ENCODE results near the gene CCDC158. TPM values are rescaled to one million over a fixed set of nuclear protein-coding genes. Genes with fewer than 3 reads are reported as not detected.

Gene CCDC158
- total RNA-seq, 1 experiment from 2014 or later, result not detected

DNA sequence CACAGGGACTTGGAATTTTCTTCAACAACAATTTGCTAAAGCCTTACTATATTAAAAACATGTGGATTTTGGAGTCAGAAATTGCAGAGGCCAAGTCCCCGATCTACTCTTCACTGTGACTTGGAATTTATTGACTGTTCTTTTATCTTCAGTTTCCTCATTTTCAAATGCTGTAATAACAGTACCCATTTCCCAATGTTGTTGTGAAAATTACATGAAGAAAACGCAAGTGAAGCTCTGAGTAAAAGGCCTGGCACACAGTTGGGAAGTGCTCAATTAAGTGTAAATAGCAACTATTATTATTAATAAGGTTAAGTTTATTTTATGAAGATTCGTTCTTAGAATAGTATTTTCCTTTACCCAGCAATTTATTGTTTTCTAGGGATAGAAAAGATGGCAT, 98.7 kb downstream of the CCDC158 start:
- DNase-seq, result no peak
- Histone ChIP-seq H3K36me3 (replicated peaks; ENCODE audit: control insufficient read depth, insufficient read depth, low read length) (no peaks in the 10 kb centered on the region), H3K4me3 (ENCODE audit: insufficient read depth, low read depth, low read length) (no peak overlapping the region), H3K27me3 (ENCODE audit: control insufficient read depth, insufficient read depth, low read length) (no peaks in the 10 kb centered on the region)

DNA sequence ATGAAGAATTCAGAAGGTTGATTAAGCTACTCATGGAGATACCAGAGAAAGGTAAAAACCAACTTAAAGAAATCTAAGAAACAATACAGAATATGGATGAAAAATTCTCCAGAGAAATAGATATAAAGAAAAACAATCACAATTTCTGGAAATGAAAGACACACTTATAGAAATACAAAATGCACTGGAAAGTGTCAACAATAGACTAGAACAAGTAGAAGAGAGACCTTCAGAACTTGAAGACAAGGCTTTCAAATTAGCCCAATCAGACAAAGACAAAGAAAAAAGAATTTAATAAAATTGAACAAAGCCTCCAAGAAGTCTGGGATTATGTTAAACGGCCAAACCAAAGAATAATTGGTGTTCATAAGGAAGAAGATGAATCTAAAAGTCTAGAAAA, 104.8 kb downstream of the CCDC158 start:
- no peak for DNase-seq
- no peak overlapping the region for H3K4me3 ChIP-seq (ENCODE audit: insufficient read depth, low read depth, low read length)
- H3K36me3 ChIP-seq (replicated peaks; ENCODE audit: control insufficient read depth, insufficient read depth, low read length), result no peaks in the 10 kb centered on the region
- H3K27me3 ChIP-seq (ENCODE audit: control insufficient read depth, insufficient read depth, low read length), result no peaks in the 10 kb centered on the region

DNA sequence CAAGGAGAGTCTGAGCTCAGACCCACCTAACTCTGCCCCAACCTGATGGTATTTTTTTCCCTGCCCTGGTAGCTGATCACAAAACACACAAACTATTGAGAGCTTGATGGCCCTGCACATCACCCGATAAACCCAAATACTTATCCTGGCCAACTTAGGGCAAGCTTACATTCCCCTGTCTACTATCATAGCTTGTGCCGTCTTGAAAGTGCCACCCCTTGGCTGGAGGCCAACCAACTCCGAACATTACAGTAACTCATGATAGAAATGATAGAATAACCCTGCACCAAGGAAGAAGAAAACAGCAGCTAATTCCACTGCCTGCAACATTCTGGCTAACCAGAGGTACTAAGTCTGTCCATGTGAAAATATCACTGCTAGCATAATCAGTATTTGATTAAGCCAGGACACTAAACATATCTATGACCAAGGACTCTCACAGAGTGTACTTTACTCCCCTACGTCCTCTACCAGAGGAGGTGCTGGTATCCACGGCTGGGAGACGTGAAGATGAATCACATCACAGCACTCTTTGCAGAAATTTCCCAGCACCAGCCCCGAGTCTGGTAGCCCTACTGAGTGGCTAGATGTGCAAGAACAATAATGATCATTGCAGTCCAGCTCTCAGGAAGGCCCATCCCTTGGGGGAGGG, 105.5 kb downstream of the CCDC158 start:
- H3K4me3 ChIP-seq (ENCODE audit: insufficient read depth, low read depth, low read length), result no peak overlapping the region
- H3K27me3 ChIP-seq (ENCODE audit: control insufficient read depth, insufficient read depth, low read length), result no peaks in the 10 kb centered on the region
- DNase-seq, result no peak
- no peaks in the 10 kb centered on the region for H3K36me3 ChIP-seq (replicated peaks; ENCODE audit: control insufficient read depth, insufficient read depth, low read length)

DNA sequence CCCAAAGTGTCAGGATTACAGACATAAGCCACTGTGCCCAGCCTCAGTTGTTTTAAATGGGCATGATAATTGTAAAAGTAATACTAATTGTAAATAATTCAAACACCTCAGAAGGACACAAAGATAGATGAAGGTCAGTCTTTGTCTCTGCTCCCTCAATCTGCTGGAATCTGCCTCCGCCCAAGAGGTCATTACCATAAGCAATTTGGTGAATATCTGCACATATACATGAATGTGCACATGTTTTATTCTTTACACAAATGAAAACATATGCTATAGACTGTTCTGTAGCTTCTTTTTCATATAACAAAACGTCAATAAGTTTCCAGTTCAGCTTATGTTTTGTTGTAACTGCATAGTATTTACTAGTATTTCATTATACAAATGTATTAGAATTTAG, 107.4 kb downstream of the CCDC158 start:
- Histone ChIP-seq H3K4me3 (ENCODE audit: insufficient read depth, low read depth, low read length) (no peak overlapping the region), H3K27me3 (ENCODE audit: control insufficient read depth, insufficient read depth, low read length) (no peaks in the 10 kb centered on the region), H3K36me3 (replicated peaks; ENCODE audit: control insufficient read depth, insufficient read depth, low read length) (peaks cover 2% of the 10 kb centered on the region; the same call in 1 of the 2 replicates)
- no peak for DNase-seq

DNA sequence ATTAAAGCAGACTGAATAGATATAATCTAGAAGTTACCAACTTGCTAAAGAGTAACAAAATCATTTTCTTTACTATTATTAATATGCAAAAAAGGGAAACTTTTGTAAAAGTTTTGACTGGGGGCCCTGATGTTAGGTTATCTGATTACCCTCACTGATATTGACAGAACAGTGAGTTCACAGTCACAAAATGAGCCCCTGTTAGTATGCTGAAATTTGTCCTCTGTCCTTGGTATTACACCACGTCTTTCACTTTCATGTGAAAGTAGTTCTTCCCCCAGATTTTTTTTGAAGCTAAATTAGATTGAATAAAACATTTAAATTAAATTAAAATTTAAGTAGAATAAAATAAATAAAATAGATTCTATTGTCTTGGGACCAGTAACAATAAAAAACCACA, 108.5 kb downstream of the CCDC158 start:
- DNase-seq, result no peak
- Histone ChIP-seq H3K36me3 (replicated peaks; ENCODE audit: control insufficient read depth, insufficient read depth, low read length) (peaks cover 2% of the 10 kb centered on the region; the same call in 1 of the 2 replicates), H3K4me3 (ENCODE audit: insufficient read depth, low read depth, low read length) (no peak overlapping the region), H3K27me3 (ENCODE audit: control insufficient read depth, insufficient read depth, low read length) (peaks cover 3% of the 10 kb centered on the region; the same call in 1 of the 2 replicates)

DNA sequence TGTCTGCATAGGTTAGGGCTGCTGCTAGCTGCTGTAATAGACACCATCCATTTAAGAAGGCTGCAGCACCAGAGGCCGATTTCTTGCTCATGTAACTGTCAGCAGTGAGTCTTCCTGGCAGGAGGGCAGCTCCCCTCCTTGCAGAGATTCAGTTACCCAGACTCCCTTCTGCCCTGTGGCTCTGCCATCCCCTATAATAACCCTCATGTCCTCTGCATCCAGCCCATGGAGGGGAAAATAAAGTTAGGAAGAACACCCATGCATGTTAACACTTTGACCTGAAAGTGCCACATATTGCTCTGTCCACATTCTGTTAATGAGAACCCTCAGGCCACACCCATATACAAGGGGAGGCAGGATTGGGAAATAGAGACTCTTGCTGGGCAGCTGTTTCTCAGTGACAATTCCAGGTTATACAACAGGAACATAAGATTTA, 109.0 kb downstream of the CCDC158 start:
- Histone ChIP-seq H3K4me3 (ENCODE audit: insufficient read depth, low read depth, low read length) (no peak overlapping the region), H3K36me3 (replicated peaks; ENCODE audit: control insufficient read depth, insufficient read depth, low read length) (peaks cover 2% of the 10 kb centered on the region; the same call in 1 of the 2 replicates), H3K27me3 (ENCODE audit: control insufficient read depth, insufficient read depth, low read length) (peaks cover 8% of the 10 kb centered on the region; the same call in 1 of the 2 replicates)
- no peak for DNase-seq

DNA sequence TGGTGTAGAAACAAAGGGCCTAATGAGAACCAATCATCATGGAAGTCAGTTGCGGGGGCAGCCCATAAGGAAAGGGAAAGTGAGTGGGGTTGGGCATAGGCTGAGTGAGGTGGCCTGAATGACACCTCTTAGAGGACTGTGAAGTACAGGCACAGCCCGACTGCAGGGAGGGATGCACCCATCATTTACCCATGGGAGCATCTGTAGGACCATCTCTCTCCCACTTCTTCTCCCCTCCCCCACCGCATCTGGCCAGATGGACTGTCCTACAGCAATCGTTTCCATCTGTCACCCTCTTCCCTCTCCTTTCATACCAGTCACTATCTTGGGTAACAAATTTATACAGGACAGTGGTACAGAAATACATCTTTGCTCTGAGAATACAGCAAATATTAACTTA, 110.3 kb downstream of the CCDC158 start:
- peaks cover 2% of the 10 kb centered on the region; the same call in 1 of the 2 replicates for H3K36me3 ChIP-seq (replicated peaks; ENCODE audit: control insufficient read depth, insufficient read depth, low read length)
- H3K27me3 ChIP-seq (ENCODE audit: control insufficient read depth, insufficient read depth, low read length), result peaks cover 18% of the 10 kb centered on the region
- no peak for DNase-seq
- no peak overlapping the region for H3K4me3 ChIP-seq (ENCODE audit: insufficient read depth, low read depth, low read length)

DNA sequence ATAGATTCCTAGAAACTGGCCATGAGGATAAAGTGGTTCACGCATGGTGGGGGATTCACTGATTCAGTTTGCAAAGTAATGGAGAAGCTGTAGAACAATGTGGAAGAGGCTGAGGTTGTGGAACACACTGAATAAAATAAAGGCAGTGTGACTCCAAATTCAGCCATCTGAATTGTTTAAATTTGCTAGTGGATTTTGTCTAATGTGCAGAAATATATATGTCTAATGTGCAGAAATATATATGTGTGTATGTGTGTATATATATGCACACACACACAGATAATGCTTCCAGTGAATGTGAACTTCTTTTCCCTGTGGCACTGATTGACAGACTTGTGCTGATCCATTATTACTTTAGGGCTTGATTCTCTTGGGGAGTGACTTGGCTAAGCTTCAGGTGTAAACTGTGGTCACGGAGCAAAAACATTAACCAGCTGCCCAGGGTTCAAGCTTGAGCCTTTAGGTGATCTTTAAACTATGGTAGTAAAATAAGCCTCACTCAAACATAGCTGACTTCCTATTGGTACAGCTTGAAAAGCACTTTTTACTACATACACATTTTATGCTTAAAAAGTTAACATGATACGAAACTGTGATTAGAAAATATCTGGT, 110.9 kb downstream of the CCDC158 start:
- H3K4me3 ChIP-seq (ENCODE audit: insufficient read depth, low read depth, low read length), result no peak overlapping the region
- H3K27me3 ChIP-seq (ENCODE audit: control insufficient read depth, insufficient read depth, low read length), result peaks cover 24% of the 10 kb centered on the region
- no peak for DNase-seq
- H3K36me3 ChIP-seq (replicated peaks; ENCODE audit: control insufficient read depth, insufficient read depth, low read length), result peaks cover 2% of the 10 kb centered on the region; the same call in 1 of the 2 replicates

DNA sequence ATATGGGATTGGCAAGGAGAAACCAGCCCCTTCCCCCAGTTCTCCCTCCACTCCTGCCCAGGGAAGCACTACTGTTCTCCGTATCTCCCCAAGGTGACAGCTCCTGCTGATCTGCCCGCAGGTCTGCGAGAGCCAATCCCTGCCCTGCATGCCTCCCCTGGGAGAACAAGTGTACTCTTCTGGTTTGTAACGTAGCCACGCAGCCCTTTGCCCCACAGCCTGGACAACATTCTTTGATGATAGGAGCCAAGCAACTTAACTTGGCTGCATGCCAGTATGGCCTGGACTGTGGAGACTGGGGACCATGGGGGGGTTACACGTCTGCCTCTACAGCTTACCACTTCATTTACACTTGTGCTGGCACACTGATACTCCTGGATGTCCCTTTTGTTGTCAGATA, 112.4 kb downstream of the CCDC158 start:
- DNase-seq, result no peak
- Histone ChIP-seq H3K27me3 (ENCODE audit: control insufficient read depth, insufficient read depth, low read length) (peaks cover 26% of the 10 kb centered on the region), H3K36me3 (replicated peaks; ENCODE audit: control insufficient read depth, insufficient read depth, low read length) (peaks cover 2% of the 10 kb centered on the region; the same call in 1 of the 2 replicates), H3K4me3 (ENCODE audit: insufficient read depth, low read depth, low read length) (no peak overlapping the region)

DNA sequence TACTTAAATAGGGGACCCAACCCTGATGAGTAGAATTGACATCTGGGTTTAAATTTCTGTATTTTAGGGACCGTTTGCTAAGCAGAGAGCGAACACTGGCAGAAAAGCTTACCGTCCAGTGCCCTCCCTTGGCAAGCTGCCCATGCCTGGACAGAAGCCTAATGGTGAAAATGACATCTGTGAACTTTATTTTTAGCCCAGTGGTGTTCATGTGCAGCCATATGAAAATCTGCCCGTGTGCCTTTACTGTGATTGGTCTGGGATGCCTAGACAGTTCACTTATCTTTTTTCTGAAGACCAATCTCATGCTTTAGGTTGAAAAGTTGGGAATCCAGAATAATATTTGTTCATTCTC, 113.3 kb downstream of the CCDC158 start:
- DNase-seq, result no peak
- Histone ChIP-seq H3K4me3 (ENCODE audit: insufficient read depth, low read depth, low read length) (no peak overlapping the region), H3K36me3 (replicated peaks; ENCODE audit: control insufficient read depth, insufficient read depth, low read length) (peaks cover 2% of the 10 kb centered on the region; the same call in 1 of the 2 replicates), H3K27me3 (ENCODE audit: control insufficient read depth, insufficient read depth, low read length) (peaks cover 26% of the 10 kb centered on the region)

DNA sequence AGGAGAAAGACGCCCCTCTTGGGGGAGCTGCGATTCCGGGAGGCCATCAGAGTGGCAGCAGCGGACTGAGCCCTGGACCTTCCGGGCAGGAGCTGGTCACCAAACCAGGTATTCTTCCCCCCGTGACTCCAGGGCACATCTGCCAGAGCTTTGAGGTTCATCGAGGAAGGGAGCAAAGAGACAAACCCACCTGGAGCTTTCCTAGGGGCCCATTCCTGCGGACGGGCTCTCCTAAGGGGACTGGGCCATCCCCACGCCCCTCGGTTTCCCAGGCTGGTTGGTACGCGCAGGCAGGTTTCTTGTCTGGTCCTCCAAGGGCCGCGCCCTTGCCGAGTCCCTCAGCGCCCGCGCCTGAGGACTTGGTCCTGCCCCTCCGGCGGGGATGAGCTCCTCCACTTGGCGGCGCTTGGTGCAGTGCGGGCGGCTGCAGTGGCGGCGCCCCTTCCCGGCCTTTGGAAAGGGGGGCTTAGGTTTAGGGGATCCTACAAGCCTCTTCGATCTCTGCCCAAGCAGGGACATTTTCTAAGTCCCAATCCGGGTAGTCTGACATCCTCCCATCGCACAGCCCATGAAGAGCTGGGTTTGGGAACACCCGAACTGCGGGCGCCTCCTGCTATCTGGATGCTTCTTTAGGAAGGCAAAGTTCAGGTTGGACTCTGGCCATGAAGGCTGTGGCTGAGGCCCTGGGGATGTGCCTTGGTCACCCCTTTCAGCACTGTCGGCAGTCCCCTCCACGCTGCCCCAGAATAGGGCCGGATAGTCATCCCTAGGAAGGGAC, 113.9 kb downstream of the CCDC158 start:
- peak overlapping the region; percentile 77 for H3K4me3 ChIP-seq (ENCODE audit: insufficient read depth, low read depth, low read length)
- peaks cover 2% of the 10 kb centered on the region; the same call in 1 of the 2 replicates for H3K36me3 ChIP-seq (replicated peaks; ENCODE audit: control insufficient read depth, insufficient read depth, low read length)
- H3K27me3 ChIP-seq (ENCODE audit: control insufficient read depth, insufficient read depth, low read length), result peaks cover 26% of the 10 kb centered on the region
- peak; percentile 87 for DNase-seq

DNA sequence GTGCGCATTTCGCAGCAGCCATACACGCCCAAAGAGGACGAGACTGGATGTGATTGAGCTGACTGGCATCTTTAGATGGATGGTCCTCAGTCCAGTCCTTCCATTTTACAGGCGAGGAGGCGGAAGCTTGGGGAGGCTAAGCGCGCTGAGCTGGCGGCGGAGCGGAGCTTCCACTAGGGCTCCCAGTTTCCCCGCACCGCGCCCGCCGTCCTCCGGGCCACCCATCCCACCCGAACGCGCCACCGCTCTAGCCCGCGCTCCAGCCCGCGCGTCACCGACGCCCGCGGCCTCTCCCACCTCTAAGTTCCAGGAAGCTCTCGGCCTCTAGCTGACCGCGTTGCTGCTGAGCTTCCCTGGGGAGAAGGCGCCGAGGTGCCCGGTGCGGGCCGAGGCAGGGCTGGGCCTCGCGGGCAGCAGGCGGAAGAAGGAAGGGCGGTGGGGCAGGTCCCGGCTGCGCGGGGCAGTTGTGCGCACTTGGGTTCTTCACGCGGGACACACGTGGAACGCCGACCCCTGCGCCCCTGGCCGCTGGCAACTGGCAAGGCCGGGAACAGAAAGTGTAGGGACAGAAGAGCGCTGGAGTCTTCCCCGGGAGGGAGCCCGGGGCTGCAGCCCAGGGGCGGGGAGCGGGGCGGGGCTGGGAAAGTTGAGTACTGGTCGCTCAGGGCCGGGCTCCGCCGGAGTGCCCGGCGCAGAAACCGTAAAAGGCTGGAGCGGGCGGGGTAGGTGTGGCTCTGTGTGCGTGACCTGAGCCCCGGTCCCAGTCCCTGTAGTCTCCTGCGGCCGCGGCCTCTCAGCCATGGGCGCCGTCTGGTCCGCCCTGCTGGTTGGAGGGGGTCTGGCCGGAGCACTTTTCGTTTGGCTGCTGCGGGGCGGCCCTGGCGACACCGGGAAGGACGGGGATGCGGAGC, 114.7 kb downstream of the CCDC158 start, which contains the start of gene STBD1:
Gene STBD1 (plus strand): TSS at position 763 of the 911 bp plus-strand sequence. CDS start 37 bp downstream, at position 800.
- peak; percentile 93 for DNase-seq
- H3K36me3 ChIP-seq (replicated peaks; ENCODE audit: control insufficient read depth, insufficient read depth, low read length), result peaks cover 2% of the 10 kb centered on the region; the same call in 1 of the 2 replicates
- peaks cover 26% of the 10 kb centered on the region for H3K27me3 ChIP-seq (ENCODE audit: control insufficient read depth, insufficient read depth, low read length)
- H3K4me3 ChIP-seq (ENCODE audit: insufficient read depth, low read depth, low read length), result peak within 1 kb of the TSS; percentile 77

DNA sequence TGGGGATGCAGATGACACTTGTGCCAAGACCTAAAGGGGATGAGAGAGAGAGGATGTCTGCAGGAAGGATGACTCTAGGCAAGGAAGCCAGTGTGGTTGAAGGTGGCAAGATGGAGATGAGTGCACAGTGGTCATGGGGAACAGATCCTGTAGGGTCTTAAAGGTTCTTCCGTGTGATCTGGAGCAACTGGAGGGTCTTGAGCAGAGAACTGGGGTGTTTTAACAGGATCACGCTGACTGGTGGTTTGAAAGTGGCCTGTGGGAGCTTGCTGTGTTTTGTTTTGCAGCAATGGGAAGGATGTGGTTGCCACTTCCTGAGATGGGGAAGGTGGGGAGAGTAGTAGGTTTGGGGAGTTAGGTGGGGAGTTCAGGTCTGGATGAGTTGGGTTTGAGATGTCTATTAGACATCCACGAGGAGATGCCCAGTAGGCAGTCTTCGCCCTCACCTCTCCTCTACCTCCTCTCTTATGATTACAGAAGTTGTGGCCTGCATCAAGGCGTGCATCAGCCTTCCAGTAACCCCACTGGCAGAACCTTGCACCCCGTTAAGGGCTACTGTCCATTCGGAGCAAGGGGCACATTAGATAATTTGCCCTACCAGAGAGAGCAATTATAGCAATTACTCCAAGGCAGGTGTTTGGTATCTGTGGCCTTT, 115.8 kb downstream of the CCDC158 start:
- Histone ChIP-seq H3K36me3 (replicated peaks; ENCODE audit: control insufficient read depth, insufficient read depth, low read length) (peaks cover 2% of the 10 kb centered on the region; the same call in 1 of the 2 replicates), H3K27me3 (ENCODE audit: control insufficient read depth, insufficient read depth, low read length) (peaks cover 26% of the 10 kb centered on the region), H3K4me3 (ENCODE audit: insufficient read depth, low read depth, low read length) (no peak overlapping the region)
- DNase-seq, result no peak
